ENCODE data around the gene STAG1.
"Not testable (repeated sequence)": the region's sequence is repeated elsewhere in the genome, so short reads cannot be mapped to it uniquely, and the experiment has no call there.

Gene STAG1

GRCh38 chr3:136708333-136708985 lies 43.7 kb downstream of the STAG1 start:
- no peak for DNase-seq (ENCODE audit: low spot score)
- FAIRE-seq, result no peak

DNA sequence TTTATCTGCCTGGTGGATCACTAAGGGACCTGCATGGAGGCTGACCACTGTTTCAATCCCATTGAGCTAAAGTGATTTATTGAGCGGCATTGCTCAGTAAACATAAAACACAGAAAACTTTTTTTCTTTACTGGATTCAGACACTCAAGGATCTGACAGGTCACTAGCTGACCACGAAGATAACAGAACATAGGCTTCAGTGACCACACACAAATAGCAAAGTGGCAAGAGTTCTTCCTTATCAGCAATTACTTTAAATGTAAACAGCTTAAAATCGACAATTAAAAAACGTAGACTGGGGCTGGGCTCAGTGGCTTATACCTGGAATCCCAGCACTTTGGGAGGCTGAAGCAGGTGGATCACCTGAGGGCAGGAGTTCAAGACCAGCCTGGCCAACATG lies 48.7 kb downstream of the STAG1 start:
- no peak for FAIRE-seq
- DNase-seq (ENCODE audit: low spot score), result no peak

DNA sequence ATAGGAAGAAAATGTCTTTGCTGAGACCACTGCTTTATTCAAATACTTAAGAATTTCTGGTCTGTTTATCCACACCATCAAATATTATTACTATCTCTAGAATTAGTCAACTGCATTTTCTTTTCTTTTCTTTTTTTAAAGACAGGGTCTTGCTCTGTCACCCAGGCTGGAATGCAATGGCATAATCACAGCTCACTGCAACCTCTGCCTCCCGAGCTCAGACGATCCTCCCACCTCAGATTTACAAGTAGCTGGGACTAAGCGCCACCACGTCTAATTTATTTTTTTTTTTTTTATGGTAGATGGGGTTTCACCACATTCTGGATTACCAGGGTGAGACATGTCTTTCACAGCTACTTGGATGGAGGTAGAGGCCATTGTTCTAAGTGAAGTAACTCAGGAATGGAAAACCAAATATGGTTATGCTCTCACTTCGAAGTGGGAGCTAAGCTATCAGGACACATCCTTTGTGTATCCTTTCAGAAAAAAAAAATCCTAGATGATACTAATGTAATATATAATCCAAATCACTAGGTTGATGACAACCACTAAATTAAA lies 52.8 kb downstream of the STAG1 start:
- FAIRE-seq, result no peak
- DNase-seq (ENCODE audit: low spot score), result no peak

- no peak for FAIRE-seq
- no peak for DNase-seq (ENCODE audit: low spot score)
Observed at GRCh38 chr3:136698361-136698760, 53.8 kb downstream of the STAG1 start.

DNA sequence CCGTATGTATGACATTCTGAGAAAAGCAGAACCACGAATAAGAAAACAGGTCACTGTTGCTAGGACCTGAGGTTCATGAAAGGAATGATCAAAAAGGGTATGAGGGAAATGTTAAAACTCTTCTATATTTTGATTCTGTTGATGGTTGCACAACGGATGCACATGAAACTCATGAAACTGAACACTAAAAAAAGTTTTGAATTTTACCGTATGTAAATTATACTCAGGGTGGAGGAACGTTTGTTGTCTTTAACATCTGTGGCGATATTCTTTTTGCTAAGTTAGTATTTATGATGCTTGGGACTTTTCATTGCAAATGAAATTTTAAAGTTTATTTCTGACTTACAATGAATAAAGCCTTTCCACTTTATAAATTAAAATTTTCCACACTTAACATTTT lies 55.4 kb downstream of the STAG1 start:
- DNase-seq (ENCODE audit: low spot score) (no peak), FAIRE-seq (no peak)

GRCh38 chr3:136694321-136694720 lies 57.9 kb downstream of the STAG1 start:
- DNase-seq (ENCODE audit: low spot score) (no peak), FAIRE-seq (no peak)

- no peak for FAIRE-seq
- no peak for DNase-seq (ENCODE audit: low spot score)
Observed at GRCh38 chr3:136690599-136690998, 61.6 kb downstream of the STAG1 start.

- FAIRE-seq, result no peak
Observed at GRCh38 chr3:136685882-136686281, 66.3 kb downstream of the STAG1 start.

DNA sequence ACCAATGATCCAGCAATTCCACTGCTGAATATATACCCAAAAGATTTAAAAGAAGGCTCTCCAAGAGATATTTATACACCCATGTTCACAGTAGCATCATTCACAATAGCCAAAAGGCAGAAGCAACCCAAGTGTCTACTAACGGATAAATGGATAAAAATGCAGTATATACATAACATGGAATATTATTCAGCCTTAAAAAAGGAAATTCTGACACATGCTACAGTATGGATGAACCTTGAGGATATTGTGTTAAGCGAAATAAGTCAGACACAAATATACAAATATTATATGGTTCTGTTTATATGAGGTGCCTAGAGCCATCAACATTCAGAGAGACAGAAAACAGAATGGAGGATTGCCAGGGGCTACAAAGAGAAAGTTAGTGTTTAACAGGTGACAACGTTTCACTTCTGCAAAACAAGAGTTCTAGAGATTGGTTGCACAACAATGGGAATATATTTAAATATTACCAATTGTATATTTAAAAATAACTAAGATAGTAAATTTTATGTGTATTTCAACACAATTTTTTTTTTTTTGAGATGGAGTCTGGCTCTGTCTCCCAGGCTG lies 69.4 kb downstream of the STAG1 start:
- DNase-seq (ENCODE audit: low spot score) (no peak), FAIRE-seq (no peak)

More at GRCh38 chr3:136685882-136686281, 66.3 kb downstream of the STAG1 start:
- DNase-seq (ENCODE audit: low spot score), result no peak

- FAIRE-seq (no peak), DNase-seq (ENCODE audit: low spot score) (no peak)
Observed at GRCh38 chr3:136678981-136679380, 73.2 kb downstream of the STAG1 start.

- no peak for FAIRE-seq
- DNase-seq (ENCODE audit: low spot score), result no peak
Observed at GRCh38 chr3:136676009-136676408, 76.2 kb downstream of the STAG1 start.

DNA sequence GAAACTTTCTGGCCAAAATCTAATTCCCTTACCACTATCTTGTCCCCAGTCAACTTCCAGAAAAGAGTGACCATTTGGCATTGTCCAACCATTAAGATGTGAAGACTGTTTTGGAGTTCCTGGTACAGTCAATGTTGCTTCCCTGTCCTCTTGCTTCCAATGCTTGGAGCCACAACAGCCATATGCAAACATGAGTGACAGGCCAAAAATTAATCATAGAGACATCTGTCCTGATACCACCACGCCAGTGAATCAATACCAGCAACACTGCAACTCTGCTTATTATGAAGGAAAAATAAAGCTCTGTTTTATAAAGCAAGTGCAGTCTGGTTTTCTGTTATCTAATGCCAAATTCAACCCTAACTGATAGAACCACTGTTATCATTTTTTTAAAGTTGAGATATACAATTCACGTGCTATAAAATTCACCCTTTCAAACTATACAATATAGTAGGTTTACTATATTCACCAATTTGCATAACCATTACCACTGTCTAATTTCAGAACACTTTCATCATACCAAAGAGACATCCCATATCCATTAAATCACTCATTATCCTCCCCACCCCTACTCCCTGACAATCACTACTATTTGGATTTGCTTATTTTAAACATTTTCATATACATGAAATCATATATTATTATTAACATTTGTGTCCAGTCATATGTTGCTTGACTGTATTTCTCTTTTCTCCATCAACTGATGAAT lies 76.9 kb downstream of the STAG1 start:
- FAIRE-seq (no peak), DNase-seq (ENCODE audit: low spot score) (no peak)

DNA sequence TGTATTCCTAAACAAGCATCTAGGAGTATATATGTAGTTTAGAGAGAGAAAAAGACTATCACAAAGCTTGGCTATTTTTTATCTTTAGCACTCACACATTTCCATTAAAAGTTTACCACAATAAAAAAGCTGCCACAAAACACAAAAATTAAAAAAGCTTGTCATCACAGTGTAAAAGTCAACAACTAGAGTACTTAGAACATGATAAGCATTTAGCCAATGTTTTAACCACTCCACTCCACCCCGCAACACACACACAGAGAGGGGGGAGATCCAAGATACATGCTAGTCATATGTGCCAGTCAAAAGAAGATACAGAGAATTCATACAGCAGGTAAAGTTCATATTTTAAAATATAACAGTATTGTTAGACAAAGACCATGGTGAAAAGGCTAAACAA lies 79.7 kb downstream of the STAG1 start:
- DNase-seq (ENCODE audit: low spot score) (no peak), FAIRE-seq (no peak)

DNA sequence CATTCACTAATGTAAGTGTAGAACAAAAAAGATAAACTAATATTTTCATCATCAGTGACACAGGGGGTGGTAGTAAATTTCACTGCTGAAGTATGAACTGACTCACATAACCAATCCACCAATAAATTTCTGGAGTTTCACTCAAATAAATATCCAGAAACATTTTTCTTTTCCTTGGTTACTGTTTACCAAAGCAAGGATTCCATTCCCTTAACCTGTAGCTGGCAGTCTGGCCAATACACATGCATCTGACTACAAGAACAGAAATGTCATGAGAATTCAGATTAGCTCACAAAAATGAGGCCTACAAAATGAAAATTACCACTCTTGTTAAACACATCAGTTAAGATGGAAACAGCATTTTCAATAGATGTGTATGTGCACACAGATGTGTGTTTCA lies 80.3 kb downstream of the STAG1 start:
- FAIRE-seq (no peak), DNase-seq (ENCODE audit: low spot score) (no peak)

DNA sequence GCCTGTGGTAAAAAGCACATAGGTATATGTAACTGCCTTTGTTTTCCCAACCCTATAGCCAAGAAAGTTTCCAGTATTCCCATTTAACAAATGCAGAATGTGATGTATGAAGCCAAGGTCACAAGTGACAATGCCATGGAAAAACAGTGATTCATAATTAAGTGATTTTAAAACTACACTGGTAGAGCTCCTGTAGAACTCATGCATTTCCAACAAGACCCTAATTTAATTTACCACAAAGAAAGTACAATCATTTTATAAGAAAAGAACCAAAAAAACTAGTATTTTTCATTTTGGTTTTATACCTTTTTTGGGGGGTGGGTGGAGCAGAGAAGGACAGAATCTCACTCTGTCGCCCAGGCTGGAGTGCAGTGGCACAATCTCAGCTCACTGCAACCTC lies 82.0 kb downstream of the STAG1 start:
- no peak for FAIRE-seq
- DNase-seq (ENCODE audit: low spot score), result no peak

GRCh38 chr3:136667081-136667480 lies 85.1 kb downstream of the STAG1 start:
- DNase-seq (ENCODE audit: low spot score), result no peak
- FAIRE-seq, result no peak

GRCh38 chr3:136666301-136666700 lies 85.9 kb downstream of the STAG1 start:
- not testable (repeated sequence) for DNase-seq (ENCODE audit: low spot score); FAIRE-seq

- FAIRE-seq (no peak), DNase-seq (ENCODE audit: low spot score) (no peak)
Observed at GRCh38 chr3:136664771-136665170, 87.4 kb downstream of the STAG1 start.

DNA sequence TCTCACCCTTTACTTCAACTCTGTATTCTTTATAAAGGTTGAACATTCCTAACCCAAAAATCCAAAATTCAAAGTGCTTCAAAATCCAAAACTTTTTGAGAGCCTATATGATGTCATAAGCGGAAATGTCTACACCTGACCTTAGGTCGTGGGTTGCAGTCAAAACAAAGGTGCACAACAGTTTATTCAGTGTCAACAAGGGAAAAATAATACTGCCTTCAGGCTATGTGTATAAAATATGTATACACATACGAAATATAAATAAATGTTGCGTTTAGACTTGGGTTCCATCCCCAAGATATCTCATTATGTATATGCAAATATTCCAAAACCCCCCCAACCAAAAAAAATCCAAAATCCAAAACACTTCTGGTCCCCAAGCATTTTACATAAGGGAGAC lies 90.9 kb downstream of the STAG1 start:
- DNase-seq (ENCODE audit: low spot score) (no peak), FAIRE-seq (no peak)

DNA sequence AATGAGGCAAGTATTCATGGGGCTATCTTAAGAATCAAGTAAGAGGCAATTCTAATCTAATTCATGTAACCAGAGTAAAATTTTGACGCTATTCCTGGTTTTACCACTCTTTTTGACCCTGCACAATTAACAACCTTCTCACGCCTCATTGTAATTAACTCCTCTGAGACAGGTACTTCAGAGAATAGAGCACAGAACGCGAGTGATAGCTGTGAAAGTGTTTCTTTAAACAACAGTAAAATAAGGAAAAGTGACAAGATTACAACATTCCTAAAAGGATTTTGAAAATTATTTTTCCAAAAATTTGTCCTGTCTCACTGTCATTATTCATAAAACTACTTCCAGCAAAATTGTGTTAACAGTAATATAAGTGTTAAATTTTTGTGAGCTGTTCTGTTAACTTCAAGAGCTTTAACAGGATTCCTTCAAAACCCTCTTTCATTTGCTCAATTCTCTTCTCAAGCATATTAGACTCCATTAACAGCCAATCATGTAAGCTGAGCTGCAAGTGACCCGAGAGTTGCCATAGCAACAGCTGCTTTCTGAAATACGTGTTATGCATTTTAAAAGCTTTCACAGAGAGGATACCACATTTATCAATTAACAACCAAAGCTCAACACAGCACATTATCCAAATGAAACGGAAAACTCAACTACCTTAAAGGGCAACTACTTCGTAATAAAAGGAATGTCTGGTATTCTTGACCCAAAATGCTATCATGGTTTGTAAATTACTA lies 93.1 kb downstream of the STAG1 start:
- FAIRE-seq (no peak), DNase-seq (ENCODE audit: low spot score) (no peak)

DNA sequence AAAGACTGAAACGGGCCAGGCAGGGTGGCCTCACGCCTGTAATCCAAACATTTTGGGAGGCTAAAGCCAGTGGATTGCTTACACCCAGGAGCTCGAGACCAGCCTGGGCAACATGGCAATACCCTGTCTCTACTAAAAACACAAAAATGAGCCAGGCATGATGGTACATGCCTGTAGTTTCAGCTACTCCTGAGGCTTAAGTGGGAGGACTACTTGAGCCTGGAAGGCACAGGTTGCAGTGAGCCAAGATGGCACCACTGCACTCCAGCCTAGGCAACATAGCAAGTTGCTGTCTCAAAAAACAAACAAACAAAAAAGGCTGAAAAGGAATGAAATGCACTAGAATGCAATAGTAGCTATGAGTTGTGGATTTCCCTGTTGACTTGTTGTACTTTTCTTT lies 94.7 kb downstream of the STAG1 start:
- FAIRE-seq (no peak), DNase-seq (ENCODE audit: low spot score) (no peak)

DNA sequence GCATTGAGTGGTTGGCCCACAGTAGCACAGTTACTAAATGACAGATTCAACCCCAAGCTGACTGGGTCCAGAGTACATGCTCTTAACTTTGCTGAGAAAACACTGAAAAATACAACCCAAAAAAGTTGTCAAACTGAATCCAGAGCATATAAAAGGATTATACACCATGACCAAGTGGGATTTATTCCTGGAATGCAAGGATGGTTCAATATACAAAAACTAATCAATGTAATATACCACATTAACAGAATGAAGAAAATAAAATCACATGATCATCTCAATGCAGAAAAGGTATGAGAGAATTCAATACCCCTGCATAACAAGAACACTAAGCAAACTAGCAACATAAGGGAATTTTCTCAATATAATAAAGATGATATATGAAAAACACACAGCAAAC lies 98.5 kb downstream of the STAG1 start:
- FAIRE-seq, result no peak

More for the DNA sequence above, 98.5 kb downstream of the STAG1 start:
- no peak for DNase-seq (ENCODE audit: low spot score)

Measured in urothelium cell line (cell line).